Measurements from ENCODE around the gene ACTMAP. TPM values are rescaled to one million over a fixed set of nuclear protein-coding genes. Genes with fewer than 3 reads are reported as not detected.

The ACTMAP gene
- total and polyA plus RNA-seq, 2 of the 13 experiments (the other 11 are each of a cell fraction or from before 2014, with no cell fraction given), result 2.2 to 7.9 TPM

DNA sequence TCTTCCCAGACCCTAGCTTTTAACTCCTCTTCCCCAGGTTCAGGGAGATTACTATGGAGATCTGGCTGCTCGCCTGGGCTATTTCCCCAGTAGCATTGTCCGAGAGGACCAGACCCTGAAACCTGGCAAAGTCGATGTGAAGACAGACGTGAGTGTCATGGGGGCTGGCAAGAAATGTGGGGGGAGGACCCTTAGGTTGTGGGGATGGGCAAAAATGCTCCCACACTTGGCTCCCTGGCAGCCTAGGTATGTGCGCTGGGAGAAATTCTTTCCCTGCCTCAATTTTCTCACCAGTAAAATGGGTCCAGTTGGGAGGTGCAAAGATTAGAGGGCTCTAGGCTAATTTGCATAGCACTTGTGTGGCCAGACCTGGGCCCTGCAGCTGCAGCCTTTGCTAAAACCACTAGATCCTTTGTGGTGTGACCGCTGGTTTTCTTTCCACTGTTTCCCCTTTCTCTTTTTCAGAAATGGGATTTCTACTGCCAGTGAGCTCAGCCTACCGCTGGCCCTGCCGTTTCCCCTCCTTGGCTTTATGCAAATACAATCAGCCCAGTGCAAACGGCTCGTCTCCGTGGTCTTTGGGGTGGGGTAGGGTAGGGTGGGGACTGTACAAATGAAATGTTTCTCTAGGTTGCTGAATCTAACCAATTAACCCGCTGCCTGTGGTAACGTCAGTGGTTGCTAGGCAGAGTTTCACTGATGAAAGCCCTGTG is 26.8 kb upstream of the ACTMAP start (continued):
- TF ChIP-seq, protein P1, sequence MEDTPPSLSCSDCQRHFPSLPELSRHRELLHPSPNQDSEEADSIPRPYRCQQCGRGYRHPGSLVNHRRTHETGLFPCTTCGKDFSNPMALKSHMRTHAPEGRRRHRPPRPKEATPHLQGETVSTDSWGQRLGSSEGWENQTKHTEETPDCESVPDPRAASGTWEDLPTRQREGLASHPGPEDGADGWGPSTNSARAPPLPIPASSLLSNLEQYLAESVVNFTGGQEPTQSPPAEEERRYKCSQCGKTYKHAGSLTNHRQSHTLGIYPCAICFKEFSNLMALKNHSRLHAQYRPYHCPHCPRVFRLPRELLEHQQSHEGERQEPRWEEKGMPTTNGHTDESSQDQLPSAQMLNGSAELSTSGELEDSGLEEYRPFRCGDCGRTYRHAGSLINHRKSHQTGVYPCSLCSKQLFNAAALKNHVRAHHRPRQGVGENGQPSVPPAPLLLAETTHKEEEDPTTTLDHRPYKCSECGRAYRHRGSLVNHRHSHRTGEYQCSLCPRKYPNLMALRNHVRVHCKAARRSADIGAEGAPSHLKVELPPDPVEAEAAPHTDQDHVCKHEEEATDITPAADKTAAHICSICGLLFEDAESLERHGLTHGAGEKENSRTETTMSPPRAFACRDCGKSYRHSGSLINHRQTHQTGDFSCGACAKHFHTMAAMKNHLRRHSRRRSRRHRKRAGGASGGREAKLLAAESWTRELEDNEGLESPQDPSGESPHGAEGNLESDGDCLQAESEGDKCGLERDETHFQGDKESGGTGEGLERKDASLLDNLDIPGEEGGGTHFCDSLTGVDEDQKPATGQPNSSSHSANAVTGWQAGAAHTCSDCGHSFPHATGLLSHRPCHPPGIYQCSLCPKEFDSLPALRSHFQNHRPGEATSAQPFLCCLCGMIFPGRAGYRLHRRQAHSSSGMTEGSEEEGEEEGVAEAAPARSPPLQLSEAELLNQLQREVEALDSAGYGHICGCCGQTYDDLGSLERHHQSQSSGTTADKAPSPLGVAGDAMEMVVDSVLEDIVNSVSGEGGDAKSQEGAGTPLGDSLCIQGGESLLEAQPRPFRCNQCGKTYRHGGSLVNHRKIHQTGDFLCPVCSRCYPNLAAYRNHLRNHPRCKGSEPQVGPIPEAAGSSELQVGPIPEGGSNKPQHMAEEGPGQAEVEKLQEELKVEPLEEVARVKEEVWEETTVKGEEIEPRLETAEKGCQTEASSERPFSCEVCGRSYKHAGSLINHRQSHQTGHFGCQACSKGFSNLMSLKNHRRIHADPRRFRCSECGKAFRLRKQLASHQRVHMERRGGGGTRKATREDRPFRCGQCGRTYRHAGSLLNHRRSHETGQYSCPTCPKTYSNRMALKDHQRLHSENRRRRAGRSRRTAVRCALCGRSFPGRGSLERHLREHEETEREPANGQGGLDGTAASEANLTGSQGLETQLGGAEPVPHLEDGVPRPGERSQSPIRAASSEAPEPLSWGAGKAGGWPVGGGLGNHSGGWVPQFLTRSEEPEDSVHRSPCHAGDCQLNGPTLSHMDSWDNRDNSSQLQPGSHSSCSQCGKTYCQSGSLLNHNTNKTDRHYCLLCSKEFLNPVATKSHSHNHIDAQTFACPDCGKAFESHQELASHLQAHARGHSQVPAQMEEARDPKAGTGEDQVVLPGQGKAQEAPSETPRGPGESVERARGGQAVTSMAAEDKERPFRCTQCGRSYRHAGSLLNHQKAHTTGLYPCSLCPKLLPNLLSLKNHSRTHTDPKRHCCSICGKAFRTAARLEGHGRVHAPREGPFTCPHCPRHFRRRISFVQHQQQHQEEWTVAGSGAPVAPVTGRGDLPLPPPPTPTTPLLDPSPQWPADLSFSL (CRISPR knock-in tag; IDR thresholded peaks at IDR 0.05), result no peak
- TF ChIP-seq SP4 (CRISPR knock-in tag; IDR thresholded peaks at IDR 0.05), result no peak
- no peak for TF ChIP-seq TFDP2 (CRISPR knock-in tag; IDR thresholded peaks at IDR 0.05)
- peak; percentile 19; the same call in 1 of the 2 replicates for TF ChIP-seq ZNF605 (CRISPR knock-in tag; IDR thresholded peaks at IDR 0.05)
- TF ChIP-seq SIX1 (CRISPR knock-in tag; IDR thresholded peaks at IDR 0.05; ENCODE audit: borderline replicate concordance), result no peak
- peak; percentile 68; the same call in 1 of the 2 replicates for TF ChIP-seq RCOR2 (CRISPR knock-in tag; IDR thresholded peaks at IDR 0.05)
- no peak for TF ChIP-seq ZNF281 (CRISPR knock-in tag; IDR thresholded peaks at IDR 0.05; ENCODE audit: borderline replicate concordance)
- TF ChIP-seq PRDM10 (CRISPR knock-in tag; IDR thresholded peaks at IDR 0.05; ENCODE audit: low read depth), result no peak
- TF ChIP-seq U2AF1 (optimal IDR thresholded peaks at IDR 0.05; ENCODE audit: low read depth, low read length), result no peak
- TF ChIP-seq ZZZ3 (CRISPR knock-in tag; IDR thresholded peaks at IDR 0.05; ENCODE audit: borderline replicate concordance), result no peak
- TF ChIP-seq ZNF362 (CRISPR knock-in tag; IDR thresholded peaks at IDR 0.05; ENCODE audit: borderline replicate concordance), result no peak
- no peak for TF ChIP-seq HNRNPLL (IDR thresholded peaks at IDR 0.05; ENCODE audit: low read depth, low read length, poor library complexity, severe bottlenecking)
